WI38 (cell line): ENCODE data around the gene RAP1A.
A peak's percentile ranks its signal among the peaks of the same experiment; 100 is the strongest.

Source experiments
- H3K4me3 ChIP-seq: 2 replicates; pipeline ENCODE4 v1.5.1; 2011; ENCODE audit warnings: low read depth, mild to moderate bottlenecking, control low read depth, low read length
- CTCF ChIP-seq: IDR thresholded peaks from 2 replicates; pipeline ENCODE4 v1.5.1; 2012; ENCODE audit warnings: low read depth, mild to moderate bottlenecking, control low read depth, low read length

The RAP1A gene

GRCh38 chr1:111750856-111751255 is 131.3 kb downstream of the RAP1A start:
- TF ChIP-seq CTCF, result no peak
- H3K4me3 ChIP-seq, result no peak overlapping the region

- no peak overlapping the region for H3K4me3 ChIP-seq
- TF ChIP-seq CTCF, result no peak
Observed at GRCh38 chr1:111751906-111752575, 132.5 kb downstream of the RAP1A start.

GRCh38 chr1:111754984-111755330 is 135.4 kb downstream of the RAP1A start:
- peak overlapping the region; percentile 93 for H3K4me3 ChIP-seq

GRCh38 chr1:111755331-111756123 is 135.9 kb downstream of the RAP1A start, which contains the start of gene DDX20:
DDX20 (plus strand) TSS chr1:111755901; CDS start chr1:111755925, 24 bp downstream.
- H3K4me3 ChIP-seq, result peak within 1 kb of the TSS; percentile 93
- peak; percentile 80 for TF ChIP-seq CTCF

More at GRCh38 chr1:111754984-111755330, 135.4 kb downstream of the RAP1A start:
- no peak for TF ChIP-seq CTCF

GRCh38 chr1:111756124-111756513 is 136.5 kb downstream of the RAP1A start:
- H3K4me3 ChIP-seq, result peak overlapping the region; percentile 93
- no peak for TF ChIP-seq CTCF

GRCh38 chr1:111758373-111758772 is 138.8 kb downstream of the RAP1A start:
- H3K4me3 ChIP-seq, result no peak overlapping the region
- TF ChIP-seq CTCF, result no peak

- H3K4me3 ChIP-seq, result no peak overlapping the region
- no peak for TF ChIP-seq CTCF
Observed at GRCh38 chr1:111761717-111762116, 142.1 kb downstream of the RAP1A start.
